Endothelial cell of umbilical vein (primary cell): ENCODE data around the gene DUS2. TPM values are rescaled to one million over a fixed set of nuclear protein-coding genes. Genes with fewer than 3 reads are reported as not detected.

Experiments
- BruUV-seq: library from RNA; stranded (reverse); fragments of 400-500 nt; replicated peaks from 2 replicates; lab custom pipeline; 2021; lab: Mats Ljungman, UMichigan
- CTCF ChIA-PET: fragments of 300-600, 350-600 bp; sonication (Branson Sonifier 250); formaldehyde crosslinking; loops from one replicate; lab custom pipeline; 2021; ENCODE audit warnings: antibody characterized with exemption, inconsistent platforms; lab: Charles Lee
- POLR2A ChIA-PET: fragments of 300-600, 350-600 bp; sonication (Branson Sonifier 250); formaldehyde crosslinking; loops from one replicate; lab custom pipeline; 2021; ENCODE audit warnings: antibody characterized with exemption, inconsistent platforms; lab: Charles Lee
- DNase-seq: peaks from one replicate; pipeline ENCODE4 v3.0.0-alpha.2; 2011; ENCODE audit warnings: low read depth, low spot score
- FAIRE-seq: peaks from 2 replicates; lab custom pipeline; 2011; peaks lifted over from hg19 to GRCh38; lab: Jason Lieb, UNC
- H2AFZ ChIP-seq: 2 replicates; pipeline ENCODE4 v1.6.0; 2012; ENCODE audit warnings: low read depth, low read length, control low read depth, inconsistent platforms
- H3K27ac ChIP-seq: 2 replicates; pipeline ENCODE4 v1.5.1; 2011; ENCODE audit warnings: low read depth, mild to moderate bottlenecking, control low read depth, low read length, moderate library complexity; ENCODE audit not compliant: insufficient read depth
- H3K27me3 ChIP-seq, 2 experiments: 2 replicates each; pipeline versions ENCODE4 v1.6.0 to v1.6.1; 2011; ENCODE audit warnings: low read length in 2 of 2, mixed read lengths in 1 of 2; ENCODE audit not compliant: control insufficient read depth in 2 of 2, insufficient read depth in 2 of 2
- H3K36me3 ChIP-seq, 2 experiments: 2 replicates in 1 of 2; 3 replicates in 1 of 2; pipeline ENCODE4 v1.5.1; 2011; ENCODE audit warnings: low read length in 2 of 2, mild to moderate bottlenecking in 1 of 2, moderate library complexity in 1 of 2; ENCODE audit not compliant: control insufficient read depth in 2 of 2, insufficient read depth in 2 of 2; ENCODE audit errors: extremely low read depth in 1 of 2
- H3K4me1 ChIP-seq: 3 replicates; pipeline ENCODE4 v1.5.1; 2011; ENCODE audit warnings: mild to moderate bottlenecking, low read length; ENCODE audit not compliant: control insufficient read depth, insufficient read depth; ENCODE audit errors: extremely low read depth
- H3K4me2 ChIP-seq: 2 replicates; pipeline ENCODE4 v1.6.1; 2011; ENCODE audit warnings: low read length, control low read depth, mixed read lengths; ENCODE audit not compliant: insufficient read depth
- H3K4me3 ChIP-seq, 3 experiments: fragments of 200-600 bp in 1 of 3; sonication (generic), shearing (Covaris generic) in 1 of 3; replicated peaks in 1 of 3; 2 replicates each; pipeline ENCODE4 v1.5.1; 2011 to 2016; ENCODE audit warnings: control low read depth in 3 of 3, low read length in 3 of 3, mild to moderate bottlenecking in 2 of 3, inconsistent platforms in 1 of 3, low read depth in 1 of 3, moderate library complexity in 1 of 3; ENCODE audit not compliant: insufficient read depth in 1 of 3
- H3K79me2 ChIP-seq: 2 replicates; pipeline ENCODE4 v1.6.0; 2012; ENCODE audit warnings: low read length, inconsistent platforms; ENCODE audit not compliant: control insufficient read depth, insufficient read depth
- H3K9ac ChIP-seq: replicated peaks from 2 replicates; pipeline ENCODE3; 2011; ENCODE audit warnings: low read length, control low read depth; ENCODE audit not compliant: insufficient read depth; ENCODE audit errors: extremely low read depth
- H3K9me1 ChIP-seq: replicated peaks from 3 replicates; pipeline ENCODE4 v1.6.0; 2011; ENCODE audit warnings: mild to moderate bottlenecking, low read length; ENCODE audit not compliant: control insufficient read depth, insufficient read depth; ENCODE audit errors: extremely low read depth
- H3K9me3 ChIP-seq: replicated peaks from 2 replicates; pipeline ENCODE4 v1.5.1; 2012; ENCODE audit warnings: low read length, inconsistent platforms; ENCODE audit not compliant: control insufficient read depth, insufficient read depth
- H4K20me1 ChIP-seq: replicated peaks from 2 replicates; pipeline ENCODE3; 2011; ENCODE audit warnings: mild to moderate bottlenecking, low read length; ENCODE audit not compliant: control insufficient read depth, insufficient read depth; ENCODE audit errors: extremely low read depth
- EZH2 ChIP-seq: IDR thresholded peaks from 2 replicates; pipeline ENCODE4 v1.6.1; 2012; ENCODE audit warnings: borderline replicate concordance, low read depth, mild to moderate bottlenecking, moderate library complexity, low read length, inconsistent platforms; ENCODE audit not compliant: severe bottlenecking
- GATA2 ChIP-seq: IDR thresholded peaks from 2 replicates; pipeline ENCODE4 v1.7.0; 2011; ENCODE audit warnings: low read depth, mild to moderate bottlenecking, moderate library complexity, mixed read lengths, low read length; ENCODE audit not compliant: insufficient read length, insufficient read depth
- JUN ChIP-seq: IDR thresholded peaks from 2 replicates; pipeline ENCODE4 v1.6.1; 2011; ENCODE audit warnings: borderline replicate concordance, low read depth; ENCODE audit not compliant: insufficient read length, insufficient read depth
- MYC ChIP-seq: IDR thresholded peaks from one replicate; pipeline ENCODE4 v1.6.1; 2011; ENCODE audit warnings: mild to moderate bottlenecking, low read depth, low read length
- POLR2AphosphoS5 ChIP-seq: IDR thresholded peaks from 2 replicates; pipeline ENCODE4 v1.6.1; 2012; ENCODE audit warnings: low read depth, mild to moderate bottlenecking, control low read depth, low read length, moderate library complexity; ENCODE audit not compliant: insufficient read depth
- dilution Hi-C: fragments of 300-500 bp; cut with MboI; formaldehyde crosslinking; loops from one replicate; pipeline ENCODE4 v1.15.0; 2019; ENCODE audit warnings: low sequenced_read_pairs; ENCODE audit not compliant: extremely low pct_ligation_motif_present
- intact Hi-C: fragments of 100-400 bp; cut with micrococcal nuclease; formaldehyde crosslinking; loops from one replicate; pipeline ENCODE4 v1.10.0; 2022
- polyA plus RNA-seq, 4 experiments: library from polyadenylated mRNA; depleted of rRNA in 3 of 4; stranded (reverse) in 3 of 4; unstranded in 1 of 4; fragments of >200 nt; gene quantifications; 2 replicates each; pipeline versions ENCODE4 v1.2.1 to v1.2.3, GENCODE V29; 2011 to 2012; ENCODE audit warnings: missing spikeins in 1 of 4
- total RNA-seq: library from RNA; stranded (reverse); gene quantifications from 2 replicates; pipeline ENCODE4 v1.2.3, GENCODE V29; 2021
- TF ChIP-seq, protein P1 (sequence below), 2 donors: IDR thresholded peaks; 1 replicate in 1 of 2; 2 replicates in 1 of 2; pipeline ENCODE4 v1.5.1; 2011; ENCODE audit warnings: low read length in 2 of 2, mild to moderate bottlenecking in 2 of 2, moderate library complexity in 2 of 2, control low read depth in 1 of 2, inconsistent platforms in 1 of 2, low read depth in 1 of 2; ENCODE audit not compliant: insufficient read depth in 1 of 2; ENCODE audit errors: extremely low read depth in 1 of 2
- TF ChIP-seq, protein P2 (sequence below): IDR thresholded peaks from 2 replicates; pipeline ENCODE4 v1.6.1; 2011; ENCODE audit not compliant: insufficient read depth, insufficient read length

Gene DUS2
- total and polyA plus RNA-seq, 2 donors (not counting 3 experiments of a cell fraction or from before 2014, with no cell fraction given): 16.4 to 21.7 TPM

DNA sequence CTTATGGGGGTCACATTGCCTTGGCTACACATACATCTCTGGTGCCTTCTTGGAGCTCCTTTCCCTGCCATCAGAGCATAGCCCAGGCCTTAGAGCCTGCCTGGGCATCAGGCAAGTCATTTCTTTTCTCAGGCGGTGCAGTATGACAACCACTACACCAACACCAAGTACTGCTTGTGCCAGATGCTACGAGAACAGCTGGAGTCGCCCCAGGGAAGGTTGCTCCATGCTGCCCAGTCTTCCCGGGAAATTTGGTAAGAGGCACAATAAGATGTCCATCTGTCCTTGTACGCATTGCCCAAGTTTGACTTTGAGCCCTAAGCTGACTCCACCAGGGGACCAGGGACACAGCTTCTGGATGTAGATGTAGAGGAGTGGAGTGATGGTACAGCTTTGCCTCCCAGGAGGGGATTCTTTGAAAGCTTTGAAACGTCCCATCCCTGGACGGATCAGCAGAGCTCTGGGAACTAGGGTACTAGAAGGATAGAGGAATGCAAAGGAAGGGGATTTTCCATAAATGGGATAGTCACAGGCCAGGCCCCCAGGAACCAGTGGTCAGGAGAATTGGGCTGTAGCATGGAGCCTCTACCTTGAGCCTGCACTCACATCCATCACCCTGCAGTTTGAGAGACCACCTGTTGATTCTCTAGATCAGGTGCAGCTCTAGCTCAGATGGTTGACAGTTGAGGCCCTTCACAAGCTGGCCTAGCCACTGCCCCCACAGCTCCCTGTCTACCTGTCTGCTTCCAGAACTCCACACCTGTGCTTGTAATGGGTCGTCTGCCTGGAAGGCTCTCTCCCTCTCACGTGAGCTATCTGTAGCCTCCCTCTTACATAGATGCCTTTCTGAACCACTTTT lies 51.0 kb downstream of the DUS2 start:
- FAIRE-seq (no peak), DNase-seq (no peak)
- no peak for TF ChIP-seq JUN
- TF ChIP-seq EZH2: no peak
- TF ChIP-seq, protein P1, sequence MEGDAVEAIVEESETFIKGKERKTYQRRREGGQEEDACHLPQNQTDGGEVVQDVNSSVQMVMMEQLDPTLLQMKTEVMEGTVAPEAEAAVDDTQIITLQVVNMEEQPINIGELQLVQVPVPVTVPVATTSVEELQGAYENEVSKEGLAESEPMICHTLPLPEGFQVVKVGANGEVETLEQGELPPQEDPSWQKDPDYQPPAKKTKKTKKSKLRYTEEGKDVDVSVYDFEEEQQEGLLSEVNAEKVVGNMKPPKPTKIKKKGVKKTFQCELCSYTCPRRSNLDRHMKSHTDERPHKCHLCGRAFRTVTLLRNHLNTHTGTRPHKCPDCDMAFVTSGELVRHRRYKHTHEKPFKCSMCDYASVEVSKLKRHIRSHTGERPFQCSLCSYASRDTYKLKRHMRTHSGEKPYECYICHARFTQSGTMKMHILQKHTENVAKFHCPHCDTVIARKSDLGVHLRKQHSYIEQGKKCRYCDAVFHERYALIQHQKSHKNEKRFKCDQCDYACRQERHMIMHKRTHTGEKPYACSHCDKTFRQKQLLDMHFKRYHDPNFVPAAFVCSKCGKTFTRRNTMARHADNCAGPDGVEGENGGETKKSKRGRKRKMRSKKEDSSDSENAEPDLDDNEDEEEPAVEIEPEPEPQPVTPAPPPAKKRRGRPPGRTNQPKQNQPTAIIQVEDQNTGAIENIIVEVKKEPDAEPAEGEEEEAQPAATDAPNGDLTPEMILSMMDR (IDR thresholded peaks at IDR 0.05; ENCODE audit: extremely low read depth in 1 of 2, insufficient read depth in 1 of 2, low read depth in 1 of 2, low read length in 2 of 2): no peak
- no peak for TF ChIP-seq POLR2AphosphoS5
- TF ChIP-seq, protein P2, sequence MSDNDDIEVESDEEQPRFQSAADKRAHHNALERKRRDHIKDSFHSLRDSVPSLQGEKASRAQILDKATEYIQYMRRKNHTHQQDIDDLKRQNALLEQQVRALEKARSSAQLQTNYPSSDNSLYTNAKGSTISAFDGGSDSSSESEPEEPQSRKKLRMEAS: no peak
- TF ChIP-seq MYC: no peak
- no peak for TF ChIP-seq GATA2
- ChIA-PET CTCF (interaction anchor here (1.1 to 3.6 kb wide), 3 partner anchors 10 to 34 kb away, joined by 5 to 12 read pairs (median 5); partner anchors contain the start of gene NFATC3), POLR2A (interaction anchor here (0.6 kb wide), 1 partner anchor 251 kb away, joined by 6 read pairs; no protein-coding TSS in a partner anchor)
- Histone ChIP-seq H2AFZ (no peak overlapping the region), H3K9me1 (no peaks in the 10 kb centered on the region), H3K27me3 (no peaks in the 10 kb centered on the region), H3K4me3 (no peak overlapping the region), H3K9me3 (no peaks in the 10 kb centered on the region), H3K4me2 (no peak overlapping the region), H3K9ac (no peak overlapping the region), H3K4me1 (peaks cover 4% of the 10 kb centered on the region), H4K20me1 (no peaks in the 10 kb centered on the region), H3K79me2 (no peaks in the 10 kb centered on the region), H3K36me3 (peaks cover 0 to 36% of the 10 kb centered on the region in 2 experiments), H3K27ac (no peak overlapping the region)
- BruUV-seq: no TSS peak
- intact Hi-C loops (no loop called here), dilution Hi-C loops (no loop called here)
